ENCODE measurements around the gene SHH.
"Not testable (repeated sequence)": the region's sequence is repeated elsewhere in the genome, so short reads cannot be mapped to it uniquely, and the experiment has no call there.

The SHH gene

GRCh38 chr7:155840262-155840885 is 28.1 kb upstream of the SHH start:
- no peak overlapping the region for H3K27ac ChIP-seq (ENCODE audit: low read depth, low read length)
- no peaks in the 10 kb centered on the region for H3K9me3 ChIP-seq (ENCODE audit: low read length)
- H3K4me3 ChIP-seq (ENCODE audit: low read depth in 1 of 2, low read length in 2 of 2), result no peak overlapping the region
- peaks cover 0 to 3% of the 10 kb centered on the region in 2 donors for H3K27me3 ChIP-seq (ENCODE audit: control insufficient read depth in 1 of 2, insufficient read depth in 2 of 2, low read length in 2 of 2)
- no peaks in the 10 kb centered on the region for H3K4me1 ChIP-seq (ENCODE audit: insufficient read depth, low read length)
- H3K9ac ChIP-seq (ENCODE audit: low read length), result no peak overlapping the region
- H3K36me3 ChIP-seq (ENCODE audit: insufficient read depth, low read length), result no peaks in the 10 kb centered on the region

DNA sequence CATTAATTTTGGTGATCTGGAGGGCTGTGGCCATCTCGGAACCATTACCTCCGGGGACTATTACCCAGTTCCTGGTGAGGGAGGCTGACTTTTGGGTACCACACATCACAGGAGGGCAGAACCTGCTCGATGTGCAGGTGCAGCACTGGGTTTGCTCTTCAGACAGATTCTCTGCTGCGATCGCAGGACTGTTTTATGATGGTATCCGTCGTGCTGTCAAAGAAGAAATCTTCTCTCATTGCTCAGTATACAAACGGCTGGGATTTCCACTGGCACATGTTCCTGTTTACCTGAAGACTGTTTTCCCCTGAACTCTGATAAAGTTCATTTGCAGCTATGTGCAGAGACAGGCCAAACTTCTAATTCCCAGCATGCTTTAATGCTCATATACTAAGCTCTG is 27.2 kb upstream of the SHH start:
- H3K9ac ChIP-seq (ENCODE audit: low read length), result no peak overlapping the region
- peaks cover 0 to 3% of the 10 kb centered on the region in 2 donors for H3K27me3 ChIP-seq (ENCODE audit: control insufficient read depth in 1 of 2, insufficient read depth in 2 of 2, low read length in 2 of 2)
- H3K4me3 ChIP-seq (ENCODE audit: low read depth in 1 of 2, low read length in 2 of 2), result no peak overlapping the region
- H3K27ac ChIP-seq (ENCODE audit: low read depth, low read length), result no peak overlapping the region
- H3K4me1 ChIP-seq (ENCODE audit: insufficient read depth, low read length), result no peaks in the 10 kb centered on the region
- no peaks in the 10 kb centered on the region for H3K9me3 ChIP-seq (ENCODE audit: low read length)
- H3K36me3 ChIP-seq (ENCODE audit: insufficient read depth, low read length), result no peaks in the 10 kb centered on the region

GRCh38 chr7:155838312-155838711 is 26.0 kb upstream of the SHH start:
- H3K27ac ChIP-seq (ENCODE audit: low read depth, low read length); H3K9me3 ChIP-seq (ENCODE audit: low read length); H3K9ac ChIP-seq (ENCODE audit: low read length): not testable (repeated sequence)

GRCh38 chr7:155837126-155837479 is 24.8 kb upstream of the SHH start:
- Histone ChIP-seq H3K27ac (ENCODE audit: low read depth, low read length) (no peak overlapping the region), H3K9me3 (ENCODE audit: low read length) (no peaks in the 10 kb centered on the region), H3K27me3 (ENCODE audit: control insufficient read depth in 1 of 2, insufficient read depth in 2 of 2, low read length in 2 of 2) (peaks cover 0 to 3% of the 10 kb centered on the region in 2 donors), H3K36me3 (ENCODE audit: insufficient read depth, low read length) (no peaks in the 10 kb centered on the region), H3K9ac (ENCODE audit: low read length) (no peak overlapping the region), H3K4me3 (ENCODE audit: low read depth in 1 of 2, low read length in 2 of 2) (no peak overlapping the region), H3K4me1 (ENCODE audit: insufficient read depth, low read length) (no peaks in the 10 kb centered on the region)

More at GRCh38 chr7:155838312-155838711, 26.0 kb upstream of the SHH start:
- H3K27me3 ChIP-seq (ENCODE audit: control insufficient read depth in 1 of 2, insufficient read depth in 2 of 2, low read length in 2 of 2); H3K4me3 ChIP-seq (ENCODE audit: low read depth in 1 of 2, low read length in 2 of 2); H3K4me1 ChIP-seq (ENCODE audit: insufficient read depth, low read length); H3K36me3 ChIP-seq (ENCODE audit: insufficient read depth, low read length): not testable (repeated sequence)

GRCh38 chr7:155836216-155837125 is 24.2 kb upstream of the SHH start:
- peaks cover 0 to 3% of the 10 kb centered on the region in 2 donors for H3K27me3 ChIP-seq (ENCODE audit: control insufficient read depth in 1 of 2, insufficient read depth in 2 of 2, low read length in 2 of 2)
- H3K27ac ChIP-seq (ENCODE audit: low read depth, low read length), result no peak overlapping the region
- H3K9ac ChIP-seq (ENCODE audit: low read length), result no peak overlapping the region
- no peaks in the 10 kb centered on the region for H3K9me3 ChIP-seq (ENCODE audit: low read length)
- H3K36me3 ChIP-seq (ENCODE audit: insufficient read depth, low read length), result no peaks in the 10 kb centered on the region
- no peaks in the 10 kb centered on the region for H3K4me1 ChIP-seq (ENCODE audit: insufficient read depth, low read length)
- H3K4me3 ChIP-seq (ENCODE audit: low read depth in 1 of 2, low read length in 2 of 2), result no peak overlapping the region

- Histone ChIP-seq H3K36me3 (ENCODE audit: insufficient read depth, low read length) (no peaks in the 10 kb centered on the region), H3K27me3 (ENCODE audit: control insufficient read depth in 1 of 2, insufficient read depth in 2 of 2, low read length in 2 of 2) (peaks cover 0 to 3% of the 10 kb centered on the region in 2 donors), H3K9me3 (ENCODE audit: low read length) (no peaks in the 10 kb centered on the region), H3K4me1 (ENCODE audit: insufficient read depth, low read length) (no peaks in the 10 kb centered on the region), H3K4me3 (ENCODE audit: low read depth in 1 of 2, low read length in 2 of 2) (no peak overlapping the region), H3K27ac (ENCODE audit: low read depth, low read length) (no peak overlapping the region), H3K9ac (ENCODE audit: low read length) (no peak overlapping the region)
Observed at GRCh38 chr7:155835446-155836215, 23.4 kb upstream of the SHH start.

GRCh38 chr7:155834486-155835048 is 22.3 kb upstream of the SHH start:
- no peak overlapping the region for H3K9ac ChIP-seq (ENCODE audit: low read length)
- no peak overlapping the region for H3K4me3 ChIP-seq (ENCODE audit: low read depth in 1 of 2, low read length in 2 of 2)
- H3K36me3 ChIP-seq (ENCODE audit: insufficient read depth, low read length), result no peaks in the 10 kb centered on the region
- peaks cover 0 to 3% of the 10 kb centered on the region in 2 donors for H3K27me3 ChIP-seq (ENCODE audit: control insufficient read depth in 1 of 2, insufficient read depth in 2 of 2, low read length in 2 of 2)
- no peak overlapping the region for H3K27ac ChIP-seq (ENCODE audit: low read depth, low read length)
- H3K4me1 ChIP-seq (ENCODE audit: insufficient read depth, low read length), result no peaks in the 10 kb centered on the region
- H3K9me3 ChIP-seq (ENCODE audit: low read length), result no peaks in the 10 kb centered on the region

- Histone ChIP-seq H3K36me3 (ENCODE audit: insufficient read depth, low read length) (no peaks in the 10 kb centered on the region), H3K4me1 (ENCODE audit: insufficient read depth, low read length) (no peaks in the 10 kb centered on the region), H3K27ac (ENCODE audit: low read depth, low read length) (no peak overlapping the region)
Observed at GRCh38 chr7:155833651-155834050, 21.4 kb upstream of the SHH start.

GRCh38 chr7:155832581-155832981 is 20.3 kb upstream of the SHH start:
- no peaks in the 10 kb centered on the region for H3K4me1 ChIP-seq (ENCODE audit: insufficient read depth, low read length)
- H3K27ac ChIP-seq (ENCODE audit: low read depth, low read length), result no peak overlapping the region
- H3K27me3 ChIP-seq (ENCODE audit: control insufficient read depth in 1 of 2, insufficient read depth in 2 of 2, low read length in 2 of 2), result peaks cover 0 to 3% of the 10 kb centered on the region in 2 donors
- H3K9ac ChIP-seq (ENCODE audit: low read length), result no peak overlapping the region
- no peak overlapping the region for H3K4me3 ChIP-seq (ENCODE audit: low read depth in 1 of 2, low read length in 2 of 2)
- H3K9me3 ChIP-seq (ENCODE audit: low read length), result no peaks in the 10 kb centered on the region
- H3K36me3 ChIP-seq (ENCODE audit: insufficient read depth, low read length), result no peaks in the 10 kb centered on the region

More at GRCh38 chr7:155833651-155834050, 21.4 kb upstream of the SHH start:
- Histone ChIP-seq H3K4me3 (ENCODE audit: low read depth in 1 of 2, low read length in 2 of 2) (no peak overlapping the region), H3K9me3 (ENCODE audit: low read length) (no peaks in the 10 kb centered on the region), H3K27me3 (ENCODE audit: control insufficient read depth in 1 of 2, insufficient read depth in 2 of 2, low read length in 2 of 2) (peaks cover 0 to 3% of the 10 kb centered on the region in 2 donors), H3K9ac (ENCODE audit: low read length) (no peak overlapping the region)

- Histone ChIP-seq H3K9me3 (ENCODE audit: low read length) (no peaks in the 10 kb centered on the region), H3K36me3 (ENCODE audit: insufficient read depth, low read length) (no peaks in the 10 kb centered on the region), H3K27ac (ENCODE audit: low read depth, low read length) (no peak overlapping the region), H3K4me3 (ENCODE audit: low read depth in 1 of 2, low read length in 2 of 2) (no peak overlapping the region), H3K4me1 (ENCODE audit: insufficient read depth, low read length) (no peaks in the 10 kb centered on the region), H3K27me3 (ENCODE audit: control insufficient read depth in 1 of 2, insufficient read depth in 2 of 2, low read length in 2 of 2) (peaks cover 0 to 3% of the 10 kb centered on the region in 2 donors), H3K9ac (ENCODE audit: low read length) (no peak overlapping the region)
Observed at GRCh38 chr7:155831807-155832524, 19.7 kb upstream of the SHH start.
